ENCODE data around the gene MAP7D2. TPM values are rescaled to one million over a fixed set of nuclear protein-coding genes. Genes with fewer than 3 reads are reported as not detected.
"Not testable (repeated sequence)": the region's sequence is repeated elsewhere in the genome, so short reads cannot be mapped to it uniquely, and the experiment has no call there.

MAP7D2 gene
- total RNA-seq = under 1 TPM in 2 of 4 donors, not detected in 2; 0.19 to 0.38 TPM

DNA sequence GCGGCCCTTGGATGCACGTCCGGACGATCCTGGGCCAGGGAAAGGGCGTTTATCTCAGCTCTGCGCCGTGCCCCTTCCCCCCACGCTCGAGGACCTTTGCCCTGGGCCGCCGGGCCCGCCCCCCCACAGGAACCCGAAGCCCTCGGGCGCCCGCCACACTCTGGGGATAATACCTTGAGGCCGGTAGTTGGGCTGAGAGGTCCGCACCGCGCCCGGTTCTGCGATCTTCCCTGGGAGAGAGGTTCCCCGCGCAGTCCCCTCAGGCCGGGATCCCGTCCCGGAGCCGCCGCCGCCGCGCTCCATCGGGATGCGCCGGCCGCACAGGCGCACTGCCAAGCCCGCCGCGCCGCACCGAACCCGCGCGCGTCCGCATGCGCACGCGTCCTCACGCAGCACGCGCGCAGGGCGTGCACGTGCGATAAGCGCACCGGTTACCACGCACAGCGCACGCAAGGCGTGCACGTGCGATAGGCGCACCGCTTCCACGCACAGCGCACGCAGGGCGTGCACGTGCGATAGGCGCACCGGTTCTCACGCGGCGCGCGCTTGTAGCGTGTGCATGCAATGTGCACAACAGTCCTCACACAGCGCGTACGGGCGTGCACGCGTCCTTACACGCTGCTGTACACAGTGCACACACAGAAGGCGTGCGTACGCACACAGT, at the start of gene MAP7D2:
TSS of gene MAP7D2 (minus strand) at position 331 of the 664 bp plus-strand sequence. CDS start at position 303, 28 bp downstream.
- DNase-seq (ENCODE audit: low spot score) (no peak), ATAC-seq (ENCODE audit: low FRiP score) (no peak)
- TF ChIP-seq, protein P1, sequence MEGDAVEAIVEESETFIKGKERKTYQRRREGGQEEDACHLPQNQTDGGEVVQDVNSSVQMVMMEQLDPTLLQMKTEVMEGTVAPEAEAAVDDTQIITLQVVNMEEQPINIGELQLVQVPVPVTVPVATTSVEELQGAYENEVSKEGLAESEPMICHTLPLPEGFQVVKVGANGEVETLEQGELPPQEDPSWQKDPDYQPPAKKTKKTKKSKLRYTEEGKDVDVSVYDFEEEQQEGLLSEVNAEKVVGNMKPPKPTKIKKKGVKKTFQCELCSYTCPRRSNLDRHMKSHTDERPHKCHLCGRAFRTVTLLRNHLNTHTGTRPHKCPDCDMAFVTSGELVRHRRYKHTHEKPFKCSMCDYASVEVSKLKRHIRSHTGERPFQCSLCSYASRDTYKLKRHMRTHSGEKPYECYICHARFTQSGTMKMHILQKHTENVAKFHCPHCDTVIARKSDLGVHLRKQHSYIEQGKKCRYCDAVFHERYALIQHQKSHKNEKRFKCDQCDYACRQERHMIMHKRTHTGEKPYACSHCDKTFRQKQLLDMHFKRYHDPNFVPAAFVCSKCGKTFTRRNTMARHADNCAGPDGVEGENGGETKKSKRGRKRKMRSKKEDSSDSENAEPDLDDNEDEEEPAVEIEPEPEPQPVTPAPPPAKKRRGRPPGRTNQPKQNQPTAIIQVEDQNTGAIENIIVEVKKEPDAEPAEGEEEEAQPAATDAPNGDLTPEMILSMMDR (IDR thresholded peaks at IDR 0.05) = no peak

GRCh38 chrX:20162516-20162915, 45.8 kb upstream of the MAP7D2 start:
- ATAC-seq (ENCODE audit: low FRiP score); DNase-seq (ENCODE audit: low spot score): not testable (repeated sequence)

DNA sequence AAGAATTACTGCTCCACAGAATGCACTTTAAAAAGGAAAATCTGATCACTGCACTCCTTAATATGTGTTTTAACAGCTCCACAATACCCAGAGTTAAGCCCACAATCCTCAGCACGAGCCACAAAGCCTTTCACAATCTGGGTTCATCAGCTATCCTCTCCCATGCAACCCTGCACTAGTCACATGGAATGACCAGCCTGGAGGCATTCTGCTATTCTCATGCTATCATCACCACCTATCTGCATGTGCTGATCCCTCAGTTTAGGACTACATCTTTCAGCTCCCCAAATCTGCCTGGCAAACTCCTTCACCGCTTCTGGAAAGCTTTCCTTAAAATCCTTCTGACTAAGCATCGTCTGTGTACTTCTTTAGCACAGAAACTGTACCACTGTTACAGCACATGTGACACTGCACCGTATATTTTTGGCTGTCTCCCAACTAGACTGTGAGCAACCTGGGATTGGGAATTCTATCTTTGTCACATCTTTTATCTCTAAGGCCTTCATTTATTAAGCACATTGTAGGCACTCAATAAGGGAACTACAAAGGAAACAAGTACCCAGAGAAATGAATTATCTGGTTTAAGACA, 43.2 kb upstream of the MAP7D2 start:
- ATAC-seq (ENCODE audit: low FRiP score) = no peak
- TF ChIP-seq, protein P1 (IDR thresholded peaks at IDR 0.05) = no peak
- DNase-seq (ENCODE audit: low spot score) = no peak

DNA sequence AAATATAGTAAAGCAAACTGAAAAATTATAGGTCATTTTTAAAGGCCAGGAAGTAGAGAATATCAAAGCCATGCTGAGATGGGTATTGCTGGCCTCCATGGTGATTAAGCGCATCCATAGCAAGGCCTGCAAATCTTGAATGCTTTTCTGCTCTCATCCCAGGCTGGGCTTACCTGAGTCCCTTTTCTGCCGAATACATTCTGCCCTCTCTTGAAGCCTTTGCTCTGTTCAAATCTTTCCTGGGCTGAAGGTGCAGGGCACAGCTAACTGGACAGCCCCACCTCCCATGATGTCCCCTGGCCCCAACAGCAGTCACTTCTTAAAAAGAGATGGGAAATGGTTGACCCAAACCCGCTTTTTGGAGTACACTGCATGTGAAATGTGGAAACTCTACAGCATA, 35.0 kb upstream of the MAP7D2 start:
- ATAC-seq (ENCODE audit: low FRiP score) = no peak
- no peak for DNase-seq (ENCODE audit: low spot score)
- TF ChIP-seq, protein P1 (IDR thresholded peaks at IDR 0.05) = no peak

GRCh38 chrX:20149326-20149725, 32.6 kb upstream of the MAP7D2 start:
- DNase-seq (ENCODE audit: low spot score) = no peak
- no peak for ATAC-seq (ENCODE audit: low FRiP score)
- TF ChIP-seq, protein P1 (IDR thresholded peaks at IDR 0.05) = no peak

DNA sequence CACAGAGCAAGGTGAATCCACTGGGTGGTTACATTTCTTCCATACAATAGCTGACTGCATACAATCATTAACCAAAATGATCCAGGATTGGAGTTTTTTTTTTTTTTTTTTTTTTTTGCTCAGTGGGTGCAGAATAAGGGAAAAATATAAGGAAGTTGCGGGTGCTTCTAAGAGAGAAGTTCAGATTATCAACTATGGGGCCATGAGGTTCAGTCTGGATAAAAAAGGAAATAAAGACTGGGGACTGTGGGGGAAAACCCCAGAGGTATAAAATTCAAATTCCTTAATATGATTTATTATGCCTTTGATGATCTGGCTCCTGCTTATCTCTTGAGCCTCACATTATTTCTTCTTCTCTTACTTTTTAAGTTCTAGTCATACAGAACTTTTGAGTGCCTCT, 30.9 kb upstream of the MAP7D2 start:
- DNase-seq (ENCODE audit: low spot score) (no peak), ATAC-seq (ENCODE audit: low FRiP score) (no peak)
- TF ChIP-seq, protein P1 (IDR thresholded peaks at IDR 0.05) = no peak

DNA sequence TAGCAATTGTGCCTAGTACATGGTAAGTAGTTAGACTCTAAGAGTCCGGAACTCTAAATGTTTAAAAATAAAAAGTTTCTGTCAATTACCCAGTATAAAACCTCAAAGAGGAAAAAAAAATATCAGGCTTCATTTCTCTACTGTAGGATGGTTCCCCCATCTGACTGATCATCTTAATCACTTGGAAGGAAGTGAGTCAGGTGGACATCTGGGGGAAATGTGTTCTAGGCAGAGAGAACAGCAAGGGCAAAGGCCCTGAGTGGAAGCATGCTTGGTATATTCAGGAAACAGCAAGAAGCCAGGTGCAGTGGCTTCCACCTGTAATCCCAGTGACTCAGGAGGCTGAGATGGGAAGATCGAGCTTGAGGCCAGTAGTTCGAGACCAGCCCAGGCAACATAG, 27.8 kb upstream of the MAP7D2 start:
- TF ChIP-seq, protein P1 (IDR thresholded peaks at IDR 0.05) = no peak
- ATAC-seq (ENCODE audit: low FRiP score) (no peak), DNase-seq (ENCODE audit: low spot score) (no peak)

Measured in omental fat pad (tissue), 4 donors.